PC-9 (cell line): ENCODE results near the gene CRYL1. TPM values are rescaled to one million over a fixed set of nuclear protein-coding genes. Genes with fewer than 3 reads are reported as not detected.

Experiments used
- BruUV-seq: library from RNA; stranded (reverse); fragments of 400-500 nt; replicated peaks from 2 replicates; lab custom pipeline; 2021; lab: Mats Ljungman, UMichigan
- CTCF ChIA-PET: fragments of 300-600 bp; sonication (Branson Sonifier 250); formaldehyde crosslinking; loops from one replicate; lab custom pipeline; 2022; ENCODE audit warnings: antibody characterized with exemption; lab: Charles Lee
- POLR2A ChIA-PET: fragments of 300-600 bp; sonication (Branson Sonifier 250); formaldehyde crosslinking; loops from one replicate; lab custom pipeline; 2022; ENCODE audit warnings: antibody characterized with exemption; ENCODE audit not compliant: unreplicated experiment; lab: Charles Lee
- DNase-seq, 2 experiments: peaks; one replicate each; pipeline versions ENCODE4 v3.0.0 to v3.0.0-alpha.2; 2015 to 2022; ENCODE audit warnings: mixed read lengths in 1 of 2
- H2AFZ ChIP-seq: fragments of 200-600 bp; sonication (generic); 2 replicates; pipeline ENCODE4 v1.8.1; 2017; ENCODE audit warnings: antibody characterized with exemption
- H3F3A ChIP-seq: fragments of 200-600 bp; sonication (generic); 2 replicates; pipeline ENCODE4 v1.8.1; 2017; ENCODE audit warnings: antibody characterized with exemption, mild to moderate bottlenecking, low read depth; ENCODE audit not compliant: insufficient read depth
- H3K27ac ChIP-seq: fragments of 200-600 bp; sonication (generic); 2 replicates; pipeline ENCODE4 v1.6.1; 2016; ENCODE audit warnings: mixed run types
- H3K27me3 ChIP-seq: fragments of 200-600 bp; sonication (generic); 2 replicates; pipeline ENCODE4 v1.6.1; 2016; ENCODE audit warnings: low read depth, mixed run types; ENCODE audit not compliant: insufficient read depth
- H3K36me3 ChIP-seq: fragments of 200-600 bp; sonication (generic); 2 replicates; pipeline ENCODE4 v1.6.1; 2016; ENCODE audit warnings: low read depth, mixed run types
- H3K4me1 ChIP-seq: fragments of 200-600 bp; sonication (generic); replicated peaks from 2 replicates; pipeline ENCODE4 v1.6.1; 2016; ENCODE audit warnings: mixed run types; ENCODE audit not compliant: insufficient read depth
- H3K4me2 ChIP-seq: fragments of 200-600 bp; sonication (generic); 2 replicates; pipeline ENCODE4 v1.6.1; 2017; ENCODE audit warnings: mixed run types
- H3K4me3 ChIP-seq: fragments of 200-600 bp; sonication (generic); 2 replicates; pipeline ENCODE4 v1.6.1; 2016; ENCODE audit warnings: mixed run types
- H3K79me2 ChIP-seq: fragments of 200-600 bp; sonication (generic); 2 replicates; pipeline ENCODE4 v1.6.1; 2017; ENCODE audit warnings: low read depth, mixed run types
- H3K9me2 ChIP-seq: fragments of 200-600 bp; sonication (generic); 2 replicates; pipeline ENCODE4 v1.8.1; 2017; ENCODE audit warnings: mild to moderate bottlenecking; ENCODE audit not compliant: insufficient read depth
- H3K9me3 ChIP-seq: fragments of 200-600 bp; sonication (generic); 2 replicates; pipeline ENCODE4 v1.8.1; 2016; ENCODE audit warnings: low read depth; ENCODE audit not compliant: insufficient read depth
- H4K20me1 ChIP-seq: fragments of 200-600 bp; sonication (generic); 2 replicates; pipeline ENCODE4 v1.8.1; 2017; ENCODE audit not compliant: insufficient read depth
- EZH2 ChIP-seq: fragments of 200-600 bp; sonication (generic); IDR thresholded peaks from 2 replicates; pipeline ENCODE4 v1.8.0; 2017; ENCODE audit warnings: antibody characterized with exemption, low read depth
- intact Hi-C: fragments of 100-400 bp; cut with micrococcal nuclease; formaldehyde crosslinking; loops from one replicate; pipeline ENCODE4 v1.10.0; 2022; ENCODE audit not compliant: unreplicated experiment
- total RNA-seq: library from RNA; stranded (reverse); gene quantifications from 2 replicates; pipeline ENCODE4 v1.2.3, GENCODE V29; 2021
- TF ChIP-seq, protein P1 (sequence below): fragments of 200-600 bp; sonication (generic); conservative IDR thresholded peaks from 2 replicates; pipeline ENCODE4 v1.6.1; 2017; ENCODE audit warnings: mixed run types, antibody characterized with exemption, mild to moderate bottlenecking, moderate library complexity

The CRYL1 gene
- total RNA-seq, 1 experiment from 2014 or later, result 8.7 TPM

DNA sequence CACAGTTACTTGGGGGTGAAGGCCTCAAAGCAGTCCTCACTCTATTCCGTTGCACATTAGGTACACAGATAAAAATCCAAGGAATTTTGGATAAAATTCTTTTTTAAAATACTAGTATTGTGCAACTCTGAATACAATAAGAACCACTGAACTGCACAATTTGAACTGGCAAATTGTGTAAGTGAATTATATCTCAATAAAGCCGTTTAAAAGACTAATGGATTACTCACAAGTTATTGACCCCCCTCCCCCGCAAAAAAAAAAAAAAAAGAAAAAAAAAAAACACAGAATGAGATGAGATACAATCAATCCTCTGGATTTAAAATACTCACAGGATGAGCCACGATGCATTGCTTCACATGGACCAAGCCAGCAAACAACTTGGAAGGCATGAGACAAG, 86.4 kb downstream of the CRYL1 start:
- BruUV-seq, result no TSS peak
- Histone ChIP-seq H3F3A (peaks cover 5% of the 10 kb centered on the region; the same call in 1 of the 2 replicates), H3K4me2 (no peak overlapping the region), H2AFZ (no peak overlapping the region), H3K79me2 (no peaks in the 10 kb centered on the region), H3K4me3 (no peak overlapping the region), H4K20me1 (no peaks in the 10 kb centered on the region), H3K9me3 (no peaks in the 10 kb centered on the region), H3K27me3 (no peaks in the 10 kb centered on the region), H3K9me2 (no peaks in the 10 kb centered on the region), H3K36me3 (no peaks in the 10 kb centered on the region), H3K27ac (no peak overlapping the region), H3K4me1 (peaks cover 14% of the 10 kb centered on the region; the same call in 1 of the 2 replicates)
- ChIA-PET CTCF (no interaction called here), POLR2A (no interaction called here)
- no peak for DNase-seq
- intact Hi-C loops, result no loop called here
- TF ChIP-seq, protein P1, sequence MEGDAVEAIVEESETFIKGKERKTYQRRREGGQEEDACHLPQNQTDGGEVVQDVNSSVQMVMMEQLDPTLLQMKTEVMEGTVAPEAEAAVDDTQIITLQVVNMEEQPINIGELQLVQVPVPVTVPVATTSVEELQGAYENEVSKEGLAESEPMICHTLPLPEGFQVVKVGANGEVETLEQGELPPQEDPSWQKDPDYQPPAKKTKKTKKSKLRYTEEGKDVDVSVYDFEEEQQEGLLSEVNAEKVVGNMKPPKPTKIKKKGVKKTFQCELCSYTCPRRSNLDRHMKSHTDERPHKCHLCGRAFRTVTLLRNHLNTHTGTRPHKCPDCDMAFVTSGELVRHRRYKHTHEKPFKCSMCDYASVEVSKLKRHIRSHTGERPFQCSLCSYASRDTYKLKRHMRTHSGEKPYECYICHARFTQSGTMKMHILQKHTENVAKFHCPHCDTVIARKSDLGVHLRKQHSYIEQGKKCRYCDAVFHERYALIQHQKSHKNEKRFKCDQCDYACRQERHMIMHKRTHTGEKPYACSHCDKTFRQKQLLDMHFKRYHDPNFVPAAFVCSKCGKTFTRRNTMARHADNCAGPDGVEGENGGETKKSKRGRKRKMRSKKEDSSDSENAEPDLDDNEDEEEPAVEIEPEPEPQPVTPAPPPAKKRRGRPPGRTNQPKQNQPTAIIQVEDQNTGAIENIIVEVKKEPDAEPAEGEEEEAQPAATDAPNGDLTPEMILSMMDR, result no peak

DNA sequence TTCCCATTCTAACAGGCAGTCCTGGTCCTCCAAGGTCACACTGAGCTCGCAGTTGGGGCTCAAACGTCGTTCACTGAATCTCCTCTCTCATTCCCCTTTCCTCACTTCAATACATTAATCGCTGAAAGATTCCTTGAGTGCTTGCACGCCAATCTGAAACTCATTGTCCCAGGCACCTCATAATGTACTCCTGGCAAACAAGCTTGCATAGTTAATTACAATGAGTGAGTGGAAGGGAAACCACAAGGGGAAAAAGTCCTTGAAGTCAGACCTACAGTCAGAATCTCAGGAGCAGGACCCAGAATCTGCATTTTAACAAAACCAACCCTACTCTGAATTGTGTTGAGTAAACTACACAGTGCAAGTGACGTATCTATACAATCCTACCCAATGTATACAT, 86.9 kb downstream of the CRYL1 start:
- POLR2A ChIA-PET, result no interaction called here
- Histone ChIP-seq H3K79me2 (no peaks in the 10 kb centered on the region), H4K20me1 (no peaks in the 10 kb centered on the region), H3K36me3 (no peaks in the 10 kb centered on the region), H3K27me3 (no peaks in the 10 kb centered on the region), H3K4me2 (no peak overlapping the region), H3K27ac (no peak overlapping the region), H3K9me3 (no peaks in the 10 kb centered on the region), H3F3A (peaks cover 5% of the 10 kb centered on the region; the same call in 1 of the 2 replicates), H3K9me2 (no peaks in the 10 kb centered on the region), H3K4me1 (peaks cover 14% of the 10 kb centered on the region; the same call in 1 of the 2 replicates), H3K4me3 (no peak overlapping the region), H2AFZ (no peak overlapping the region)
- BruUV-seq, result no TSS peak
- intact Hi-C loops, result no loop called here
- no peak for TF ChIP-seq EZH2
- TF ChIP-seq, protein P1, result no peak
- DNase-seq, result no peak
- CTCF ChIA-PET, result no interaction called here

DNA sequence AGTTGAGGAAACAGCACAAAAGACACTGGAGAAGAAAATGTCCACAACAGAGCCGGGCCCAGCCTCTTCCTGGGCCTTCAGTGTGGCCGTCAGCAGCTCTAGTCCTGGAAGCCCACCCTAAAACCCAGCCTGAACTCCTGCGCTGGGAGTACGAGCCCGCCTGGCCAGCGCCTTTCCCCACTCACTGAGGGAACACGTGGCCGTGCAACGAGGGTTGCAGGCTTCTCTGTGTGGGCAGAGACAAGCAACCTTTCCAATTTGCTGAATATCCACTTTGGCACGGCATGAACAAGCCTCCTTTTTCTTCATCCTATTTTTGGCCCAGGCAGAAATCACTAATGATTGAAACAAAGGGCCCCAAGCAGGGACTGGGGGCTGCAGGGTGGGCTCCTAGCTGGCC, 89.2 kb downstream of the CRYL1 start:
- no peaks in the 10 kb centered on the region for H4K20me1 ChIP-seq
- no peaks in the 10 kb centered on the region for H3K36me3 ChIP-seq
- H3F3A ChIP-seq, result no peaks in the 10 kb centered on the region
- no peak for TF ChIP-seq EZH2
- TF ChIP-seq, protein P1, result no peak
- no peaks in the 10 kb centered on the region for H3K79me2 ChIP-seq
- no peak for DNase-seq
- H2AFZ ChIP-seq, result no peak overlapping the region
- ChIA-PET POLR2A (no interaction called here), CTCF (no interaction called here)
- no peaks in the 10 kb centered on the region for H3K27me3 ChIP-seq
- no peak overlapping the region for H3K4me2 ChIP-seq
- H3K9me2 ChIP-seq, result no peaks in the 10 kb centered on the region
- H3K4me3 ChIP-seq, result no peak overlapping the region
- no peak overlapping the region for H3K27ac ChIP-seq
- peaks cover 3% of the 10 kb centered on the region; the same call in 1 of the 2 replicates for H3K4me1 ChIP-seq
- no TSS peak for BruUV-seq
- intact Hi-C loops, result no loop called here
- no peaks in the 10 kb centered on the region for H3K9me3 ChIP-seq
